GM23338 (cell line): Measurements from ENCODE around the gene GNG7. TPM values are rescaled to one million over a fixed set of nuclear protein-coding genes. Genes with fewer than 3 reads are reported as not detected.

Experiments
- ATAC-seq: fragments of 200-7000 bp; cut with Tn5 transposase; 3 replicates; pipeline ENCODE4 v1.9.1; 2020
- DNase-seq: peaks from one replicate; pipeline ENCODE4 v3.0.0-alpha.2; 2015; ENCODE audit warnings: low spot score
- H2AFZ ChIP-seq: fragments of 200-600 bp; sonication (generic); 2 replicates; pipeline ENCODE4 v1.8.0; 2016; ENCODE audit warnings: antibody characterized with exemption, mild to moderate bottlenecking, moderate library complexity
- H3F3A ChIP-seq: fragments of 200-600 bp; sonication (generic); replicated peaks from 2 replicates; pipeline ENCODE4 v1.8.0; 2017; ENCODE audit warnings: antibody characterized with exemption, mixed run types, low read depth
- H3K27ac ChIP-seq: fragments of 200-600 bp; sonication (generic); 2 replicates; pipeline ENCODE4 v1.6.1; 2016; ENCODE audit warnings: low read depth
- H3K27me3 ChIP-seq: fragments of 200-600 bp; sonication (generic); 2 replicates; pipeline ENCODE4 v1.8.0; 2016; ENCODE audit warnings: mild to moderate bottlenecking, mixed run types, moderate library complexity; ENCODE audit not compliant: insufficient read depth
- H3K36me3 ChIP-seq: fragments of 200-600 bp; sonication (generic); 2 replicates; pipeline ENCODE4 v1.8.0; 2016; ENCODE audit warnings: mild to moderate bottlenecking; ENCODE audit not compliant: insufficient read depth
- H3K4me1 ChIP-seq: fragments of 200-600 bp; sonication (generic); 2 replicates; pipeline ENCODE4 v1.8.0; 2016; ENCODE audit warnings: mild to moderate bottlenecking, moderate library complexity; ENCODE audit not compliant: insufficient read depth
- H3K4me2 ChIP-seq: fragments of 200-600 bp; sonication (generic); 2 replicates; pipeline ENCODE4 v1.7.1; 2017; ENCODE audit warnings: mixed run types
- H3K4me3 ChIP-seq: fragments of 200-600 bp; sonication (generic); 2 replicates; pipeline ENCODE4 v1.6.1; 2016; ENCODE audit warnings: mixed run types
- H3K79me2 ChIP-seq: fragments of 200-600 bp; sonication (generic); replicated peaks from 2 replicates; pipeline ENCODE4 v1.8.0; 2017; ENCODE audit warnings: mild to moderate bottlenecking; ENCODE audit not compliant: insufficient read depth
- H3K9me2 ChIP-seq: fragments of 200-600 bp; sonication (generic); 2 replicates; pipeline ENCODE4 v1.8.0; 2017; ENCODE audit not compliant: insufficient read depth
- H4K20me1 ChIP-seq: fragments of 200-600 bp; sonication (generic); replicated peaks from 2 replicates; pipeline ENCODE4 v1.8.0; 2017; ENCODE audit warnings: mild to moderate bottlenecking; ENCODE audit not compliant: insufficient read depth
- H3K27ac Mint-ChIP-seq: 2 replicates; pipeline ENCODE4 v1.8.0; 2020; ENCODE audit warnings: inconsistent platforms, mild to moderate bottlenecking, moderate library complexity, mixed read lengths
- H3K27me3 Mint-ChIP-seq: 3 replicates; pipeline ENCODE4 v1.8.0; 2022; ENCODE audit warnings: low read depth, mild to moderate bottlenecking, moderate library complexity, mixed read lengths, inconsistent platforms; ENCODE audit not compliant: insufficient read depth, poor library complexity
- H3K36me3 Mint-ChIP-seq: 3 replicates; pipeline ENCODE4 v1.8.0; 2021; ENCODE audit warnings: low read depth, mild to moderate bottlenecking, inconsistent platforms, moderate library complexity, mixed read lengths
- H3K4me1 Mint-ChIP-seq: 3 replicates; pipeline ENCODE4 v1.8.0; 2020; ENCODE audit warnings: mild to moderate bottlenecking, inconsistent platforms, mixed read lengths
- H3K4me3 Mint-ChIP-seq: 3 replicates; pipeline ENCODE4 v1.8.0; 2021; ENCODE audit warnings: moderate library complexity, mild to moderate bottlenecking, inconsistent platforms, mixed read lengths
- H3K9me3 Mint-ChIP-seq: 3 replicates; pipeline ENCODE4 v1.8.0; 2020; ENCODE audit warnings: moderate library complexity, mild to moderate bottlenecking, inconsistent platforms, mixed read lengths
- CREB1 ChIP-seq: fragments of 250-450 bp; sonication (Bioruptor Pico); IDR thresholded peaks from 2 replicates; pipeline ENCODE4 v1.5.0; 2020; ENCODE audit warnings: low read depth, mild to moderate bottlenecking, moderate library complexity
- EZH2 ChIP-seq: fragments of 200-600 bp; sonication (generic); IDR thresholded peaks from one replicate; pipeline ENCODE4 v1.8.0; 2017; ENCODE audit warnings: antibody characterized with exemption, mild to moderate bottlenecking, low read depth; ENCODE audit not compliant: unreplicated experiment
- EZH2phosphoT487 ChIP-seq: fragments of 200-600 bp; sonication (generic); IDR thresholded peaks from one replicate; pipeline ENCODE4 v1.8.1; 2018; ENCODE audit warnings: antibody characterized with exemption; ENCODE audit not compliant: unreplicated experiment
- JUNB ChIP-seq: IDR thresholded peaks from one replicate; pipeline ENCODE4 v1.6.1; 2016; ENCODE audit warnings: antibody characterized with exemption; ENCODE audit not compliant: unreplicated experiment
- NANOG ChIP-seq: IDR thresholded peaks from 2 replicates; pipeline ENCODE4 v1.6.1; 2016; ENCODE audit warnings: antibody characterized with exemption, borderline replicate concordance
- POLR2AphosphoS5 ChIP-seq: IDR thresholded peaks from 2 replicates; pipeline ENCODE4 v1.6.1; 2016; ENCODE audit warnings: antibody characterized with exemption, low read depth
- REST ChIP-seq: IDR thresholded peaks from one replicate; pipeline ENCODE4 v1.6.1; 2018; ENCODE audit warnings: antibody characterized with exemption; ENCODE audit not compliant: unreplicated experiment
- STAT1 ChIP-seq: IDR thresholded peaks from one replicate; pipeline ENCODE4 v1.6.1; 2016; ENCODE audit warnings: antibody characterized with exemption; ENCODE audit not compliant: unreplicated experiment
- ZNF114 ChIP-seq: fragments of 250-450 bp; sonication (Bioruptor Pico); IDR thresholded peaks from 2 replicates; pipeline ENCODE4 v1.5.0; 2020; ENCODE audit warnings: mild to moderate bottlenecking, moderate library complexity
- ZNF331 ChIP-seq: fragments of 250-450 bp; sonication (Bioruptor Pico); IDR thresholded peaks from 2 replicates; pipeline ENCODE4 v1.5.0; 2020; ENCODE audit warnings: low read depth, mild to moderate bottlenecking, moderate library complexity
- polyA plus RNA-seq: library from polyadenylated mRNA; unstranded; fragments of >200 nt; fragmentation: Nextera tagmentation; extraction: Ambion mirVana; gene quantifications from 2 replicates; pipeline ENCODE4 v1.2.1, GENCODE V29; 2016
- total RNA-seq: library from RNA; depleted of rRNA; stranded (reverse); fragments of >200 nt; shearing (Covaris generic); gene quantifications from 2 replicates; pipeline ENCODE4 v1.2.3, GENCODE V29; 2014
- TF ChIP-seq, protein P1 (sequence below): IDR thresholded peaks from 2 replicates; pipeline ENCODE4 v1.6.1; 2016; ENCODE audit warnings: antibody characterized with exemption
- TF ChIP-seq, protein P2 (sequence below), 2 experiments: fragments of 200-600 bp in 1 of 2; sonication (generic) in 1 of 2; conservative IDR thresholded peaks; 2 replicates each; pipeline versions ENCODE4 v1.5.1 to v1.6.1; 2016 to 2017; ENCODE audit warnings: antibody characterized with exemption in 2 of 2, low read depth in 2 of 2, mild to moderate bottlenecking in 2 of 2, moderate library complexity in 1 of 2
- TF ChIP-seq, protein P3 (sequence below): fragments of 250-450 bp; sonication (Bioruptor Pico); IDR thresholded peaks from 2 replicates; pipeline ENCODE4 v1.5.0; 2020; ENCODE audit warnings: mild to moderate bottlenecking, moderate library complexity

Gene GNG7
- total and polyA plus RNA-seq, 2 experiments from 2014 or later, result 5.1 to 5.4 TPM

GRCh38 chr19:2524840-2525723 is 177.4 kb downstream of the GNG7 start:
- H3K4me3 Mint-ChIP-seq, result no peak overlapping the region
- TF ChIP-seq JUNB, result no peak
- no peak for TF ChIP-seq NANOG
- TF ChIP-seq POLR2AphosphoS5, result no peak
- TF ChIP-seq STAT1, result no peak
- TF ChIP-seq CREB1 (CRISPR knock-in tag), result no peak
- TF ChIP-seq EZH2, result no peak
- no peak for TF ChIP-seq ZNF331 (CRISPR knock-in tag)
- TF ChIP-seq, protein P1, sequence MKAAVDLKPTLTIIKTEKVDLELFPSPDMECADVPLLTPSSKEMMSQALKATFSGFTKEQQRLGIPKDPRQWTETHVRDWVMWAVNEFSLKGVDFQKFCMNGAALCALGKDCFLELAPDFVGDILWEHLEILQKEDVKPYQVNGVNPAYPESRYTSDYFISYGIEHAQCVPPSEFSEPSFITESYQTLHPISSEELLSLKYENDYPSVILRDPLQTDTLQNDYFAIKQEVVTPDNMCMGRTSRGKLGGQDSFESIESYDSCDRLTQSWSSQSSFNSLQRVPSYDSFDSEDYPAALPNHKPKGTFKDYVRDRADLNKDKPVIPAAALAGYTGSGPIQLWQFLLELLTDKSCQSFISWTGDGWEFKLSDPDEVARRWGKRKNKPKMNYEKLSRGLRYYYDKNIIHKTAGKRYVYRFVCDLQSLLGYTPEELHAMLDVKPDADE, result no peak
- TF ChIP-seq, protein P2, sequence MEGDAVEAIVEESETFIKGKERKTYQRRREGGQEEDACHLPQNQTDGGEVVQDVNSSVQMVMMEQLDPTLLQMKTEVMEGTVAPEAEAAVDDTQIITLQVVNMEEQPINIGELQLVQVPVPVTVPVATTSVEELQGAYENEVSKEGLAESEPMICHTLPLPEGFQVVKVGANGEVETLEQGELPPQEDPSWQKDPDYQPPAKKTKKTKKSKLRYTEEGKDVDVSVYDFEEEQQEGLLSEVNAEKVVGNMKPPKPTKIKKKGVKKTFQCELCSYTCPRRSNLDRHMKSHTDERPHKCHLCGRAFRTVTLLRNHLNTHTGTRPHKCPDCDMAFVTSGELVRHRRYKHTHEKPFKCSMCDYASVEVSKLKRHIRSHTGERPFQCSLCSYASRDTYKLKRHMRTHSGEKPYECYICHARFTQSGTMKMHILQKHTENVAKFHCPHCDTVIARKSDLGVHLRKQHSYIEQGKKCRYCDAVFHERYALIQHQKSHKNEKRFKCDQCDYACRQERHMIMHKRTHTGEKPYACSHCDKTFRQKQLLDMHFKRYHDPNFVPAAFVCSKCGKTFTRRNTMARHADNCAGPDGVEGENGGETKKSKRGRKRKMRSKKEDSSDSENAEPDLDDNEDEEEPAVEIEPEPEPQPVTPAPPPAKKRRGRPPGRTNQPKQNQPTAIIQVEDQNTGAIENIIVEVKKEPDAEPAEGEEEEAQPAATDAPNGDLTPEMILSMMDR (conservative IDR thresholded peaks at IDR 0.05; ENCODE audit: low read depth in 2 of 2), result no peak
- no peak for TF ChIP-seq REST
- TF ChIP-seq, protein P3, sequence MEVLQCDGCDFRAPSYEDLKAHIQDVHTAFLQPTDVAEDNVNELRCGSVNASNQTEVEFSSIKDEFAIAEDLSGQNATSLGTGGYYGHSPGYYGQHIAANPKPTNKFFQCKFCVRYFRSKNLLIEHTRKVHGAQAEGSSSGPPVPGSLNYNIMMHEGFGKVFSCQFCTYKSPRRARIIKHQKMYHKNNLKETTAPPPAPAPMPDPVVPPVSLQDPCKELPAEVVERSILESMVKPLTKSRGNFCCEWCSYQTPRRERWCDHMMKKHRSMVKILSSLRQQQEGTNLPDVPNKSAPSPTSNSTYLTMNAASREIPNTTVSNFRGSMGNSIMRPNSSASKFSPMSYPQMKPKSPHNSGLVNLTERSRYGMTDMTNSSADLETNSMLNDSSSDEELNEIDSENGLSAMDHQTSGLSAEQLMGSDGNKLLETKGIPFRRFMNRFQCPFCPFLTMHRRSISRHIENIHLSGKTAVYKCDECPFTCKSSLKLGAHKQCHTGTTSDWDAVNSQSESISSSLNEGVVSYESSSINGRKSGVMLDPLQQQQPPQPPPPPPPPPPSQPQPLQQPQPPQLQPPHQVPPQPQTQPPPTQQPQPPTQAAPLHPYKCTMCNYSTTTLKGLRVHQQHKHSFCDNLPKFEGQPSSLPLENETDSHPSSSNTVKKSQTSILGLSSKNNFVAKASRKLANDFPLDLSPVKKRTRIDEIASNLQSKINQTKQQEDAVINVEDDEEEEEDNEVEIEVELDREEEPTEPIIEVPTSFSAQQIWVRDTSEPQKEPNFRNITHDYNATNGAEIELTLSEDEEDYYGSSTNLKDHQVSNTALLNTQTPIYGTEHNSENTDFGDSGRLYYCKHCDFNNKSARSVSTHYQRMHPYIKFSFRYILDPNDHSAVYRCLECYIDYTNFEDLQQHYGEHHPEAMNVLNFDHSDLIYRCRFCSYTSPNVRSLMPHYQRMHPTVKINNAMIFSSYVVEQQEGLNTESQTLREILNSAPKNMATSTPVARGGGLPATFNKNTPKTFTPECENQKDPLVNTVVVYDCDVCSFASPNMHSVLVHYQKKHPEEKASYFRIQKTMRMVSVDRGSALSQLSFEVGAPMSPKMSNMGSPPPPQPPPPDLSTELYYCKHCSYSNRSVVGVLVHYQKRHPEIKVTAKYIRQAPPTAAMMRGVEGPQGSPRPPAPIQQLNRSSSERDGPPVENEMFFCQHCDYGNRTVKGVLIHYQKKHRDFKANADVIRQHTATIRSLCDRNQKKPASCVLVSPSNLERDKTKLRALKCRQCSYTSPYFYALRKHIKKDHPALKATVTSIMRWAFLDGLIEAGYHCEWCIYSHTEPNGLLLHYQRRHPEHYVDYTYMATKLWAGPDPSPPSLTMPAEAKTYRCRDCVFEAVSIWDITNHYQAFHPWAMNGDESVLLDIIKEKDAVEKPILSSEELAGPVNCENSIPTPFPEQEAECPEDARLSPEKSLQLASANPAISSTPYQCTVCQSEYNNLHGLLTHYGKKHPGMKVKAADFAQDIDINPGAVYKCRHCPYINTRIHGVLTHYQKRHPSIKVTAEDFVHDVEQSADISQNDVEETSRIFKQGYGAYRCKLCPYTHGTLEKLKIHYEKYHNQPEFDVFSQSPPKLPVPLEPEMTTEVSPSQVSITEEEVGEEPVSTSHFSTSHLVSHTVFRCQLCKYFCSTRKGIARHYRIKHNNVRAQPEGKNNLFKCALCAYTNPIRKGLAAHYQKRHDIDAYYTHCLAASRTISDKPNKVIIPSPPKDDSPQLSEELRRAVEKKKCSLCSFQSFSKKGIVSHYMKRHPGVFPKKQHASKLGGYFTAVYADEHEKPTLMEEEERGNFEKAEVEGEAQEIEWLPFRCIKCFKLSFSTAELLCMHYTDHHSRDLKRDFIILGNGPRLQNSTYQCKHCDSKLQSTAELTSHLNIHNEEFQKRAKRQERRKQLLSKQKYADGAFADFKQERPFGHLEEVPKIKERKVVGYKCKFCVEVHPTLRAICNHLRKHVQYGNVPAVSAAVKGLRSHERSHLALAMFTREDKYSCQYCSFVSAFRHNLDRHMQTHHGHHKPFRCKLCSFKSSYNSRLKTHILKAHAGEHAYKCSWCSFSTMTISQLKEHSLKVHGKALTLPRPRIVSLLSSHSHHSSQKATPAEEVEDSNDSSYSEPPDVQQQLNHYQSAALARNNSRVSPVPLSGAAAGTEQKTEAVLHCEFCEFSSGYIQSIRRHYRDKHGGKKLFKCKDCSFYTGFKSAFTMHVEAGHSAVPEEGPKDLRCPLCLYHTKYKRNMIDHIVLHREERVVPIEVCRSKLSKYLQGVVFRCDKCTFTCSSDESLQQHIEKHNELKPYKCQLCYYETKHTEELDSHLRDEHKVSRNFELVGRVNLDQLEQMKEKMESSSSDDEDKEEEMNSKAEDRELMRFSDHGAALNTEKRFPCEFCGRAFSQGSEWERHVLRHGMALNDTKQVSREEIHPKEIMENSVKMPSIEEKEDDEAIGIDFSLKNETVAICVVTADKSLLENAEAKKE (CRISPR knock-in tag), result no peak
- TF ChIP-seq ZNF114 (CRISPR knock-in tag), result no peak
- TF ChIP-seq EZH2phosphoT487, result no peak
- peaks cover 13% of the 10 kb centered on the region for H3K4me1 Mint-ChIP-seq
- H3K9me3 Mint-ChIP-seq, result no peaks in the 10 kb centered on the region
- peak; percentile 72 for ATAC-seq
- DNase-seq, result peak; percentile 43
- H3K27ac Mint-ChIP-seq, result peak overlapping the region; percentile 86
- Histone ChIP-seq H4K20me1 (no peaks in the 10 kb centered on the region), H2AFZ (0 out of 2 replicates have a peak overlapping the region, but pooled peaks have one; percentile 5), H3K9me2 (no peaks in the 10 kb centered on the region), H3K4me3 (no peak overlapping the region), H3K4me1 (peaks cover 12% of the 10 kb centered on the region; the same call in 1 of the 2 replicates), H3F3A (peaks cover 18% of the 10 kb centered on the region), H3K4me2 (no peak overlapping the region), H3K27me3 (no peaks in the 10 kb centered on the region), H3K36me3 (no peaks in the 10 kb centered on the region), H3K27ac (peak overlapping the region; percentile 55; the same call in 1 of the 2 replicates), H3K79me2 (no peaks in the 10 kb centered on the region)
- H3K36me3 Mint-ChIP-seq, result no peaks in the 10 kb centered on the region
- peaks cover 8% of the 10 kb centered on the region for H3K27me3 Mint-ChIP-seq
